RWPE2 (cell line): ENCODE results near the gene LIPG.
"Not testable (repeated sequence)": the region's sequence is repeated elsewhere in the genome, so short reads cannot be mapped to it uniquely, and the experiment has no call there.

ENCODE experiments used
- ATAC-seq: fragments of 200-7000 bp; cut with Tn5 transposase; 3 replicates; pipeline ENCODE4 v1.9.1; 2021; ENCODE audit warnings: low read depth
- DNase-seq: peaks from one replicate; pipeline ENCODE4 v3.0.0-alpha.2; 2020; ENCODE audit warnings: low spot score
- H3K27ac ChIP-seq: fragments of 450-650 bp; 2 replicates; pipeline ENCODE4 v1.5.1; 2017; ENCODE audit warnings: mild to moderate bottlenecking; ENCODE audit not compliant: poor library complexity, severe bottlenecking
- H3K27me3 ChIP-seq: fragments of 250-450 bp; sonication (Bioruptor Pico); 2 replicates; pipeline ENCODE4 v1.5.1; 2021; ENCODE audit warnings: mild to moderate bottlenecking, moderate library complexity; ENCODE audit not compliant: insufficient read depth, poor library complexity, severe bottlenecking
- H3K36me3 ChIP-seq: fragments of 250-450 bp; sonication (Bioruptor Pico); 2 replicates; pipeline ENCODE4 v1.5.1; 2020; ENCODE audit warnings: low read depth, mild to moderate bottlenecking, moderate library complexity
- H3K4me1 ChIP-seq: fragments of 250-450 bp; sonication (Bioruptor Pico); 2 replicates; pipeline ENCODE4 v1.5.1; 2021; ENCODE audit warnings: mild to moderate bottlenecking, moderate library complexity; ENCODE audit not compliant: insufficient read depth, poor library complexity, severe bottlenecking
- H3K4me3 ChIP-seq: fragments of 250-450 bp; sonication (Bioruptor Pico); 2 replicates; pipeline ENCODE4 v1.5.1; 2021; ENCODE audit warnings: mild to moderate bottlenecking, moderate library complexity; ENCODE audit not compliant: severe bottlenecking
- H3K9me3 ChIP-seq: fragments of 250-450 bp; sonication (Bioruptor Pico); 2 replicates; pipeline ENCODE4 v1.5.1; 2021; ENCODE audit warnings: mild to moderate bottlenecking, moderate library complexity; ENCODE audit not compliant: severe bottlenecking
- CTCF ChIP-seq: fragments of 450-650 bp; IDR thresholded peaks from one replicate; pipeline ENCODE4 v1.5.1; 2017; ENCODE audit warnings: mild to moderate bottlenecking, moderate library complexity; ENCODE audit not compliant: poor library complexity, severe bottlenecking

Gene LIPG

GRCh38 chr18:49555641-49556040, 6.2 kb upstream of the LIPG start:
- no peak overlapping the region for H3K4me3 ChIP-seq
- DNase-seq (no peak), ATAC-seq (no peak)

GRCh38 chr18:49558356-49558755, 3.5 kb upstream of the LIPG start:
- DNase-seq: no peak
- Histone ChIP-seq H3K27ac (no peak overlapping the region), H3K9me3 (no peaks in the 10 kb centered on the region), H3K4me1 (no peaks in the 10 kb centered on the region), H3K36me3 (no peaks in the 10 kb centered on the region), H3K27me3 (no peaks in the 10 kb centered on the region), H3K4me3 (no peak overlapping the region)
- ATAC-seq: no peak
- TF ChIP-seq CTCF: no peak

More at GRCh38 chr18:49555641-49556040, 6.2 kb upstream of the LIPG start:
- H3K4me1 ChIP-seq: no peaks in the 10 kb centered on the region
- H3K27me3 ChIP-seq: no peaks in the 10 kb centered on the region
- TF ChIP-seq CTCF: no peak
- H3K27ac ChIP-seq: no peak overlapping the region
- H3K36me3 ChIP-seq: no peaks in the 10 kb centered on the region
- H3K9me3 ChIP-seq: no peaks in the 10 kb centered on the region

GRCh38 chr18:49559326-49559931, 2.4 kb upstream of the LIPG start:
- not testable (repeated sequence) for DNase-seq, ATAC-seq, H3K4me1 ChIP-seq, H3K36me3 ChIP-seq, H3K27me3 ChIP-seq, H3K27ac ChIP-seq, H3K9me3 ChIP-seq, H3K4me3 ChIP-seq
- peak; percentile 79 for TF ChIP-seq CTCF

GRCh38 chr18:49560277-49560623, 1.6 kb upstream of the LIPG start:
- DNase-seq: no peak
- H3K27me3 ChIP-seq: no peaks in the 10 kb centered on the region
- no peak overlapping the region for H3K27ac ChIP-seq
- H3K36me3 ChIP-seq: peaks cover 7% of the 10 kb centered on the region; the same call in 1 of the 2 replicates
- peaks cover 14% of the 10 kb centered on the region for H3K4me1 ChIP-seq
- no peak for TF ChIP-seq CTCF
- no peak overlapping the region for H3K4me3 ChIP-seq
- H3K9me3 ChIP-seq: no peaks in the 10 kb centered on the region
- ATAC-seq: no peak

- no peak for TF ChIP-seq CTCF
- Histone ChIP-seq H3K4me1 (peaks cover 14% of the 10 kb centered on the region), H3K27ac (peak overlapping the region; percentile 80), H3K27me3 (no peaks in the 10 kb centered on the region), H3K4me3 (peak overlapping the region; percentile 40), H3K9me3 (no peaks in the 10 kb centered on the region), H3K36me3 (peaks cover 12% of the 10 kb centered on the region)
- ATAC-seq (no peak), DNase-seq (no peak)
Observed at GRCh38 chr18:49560624-49561288, 1.1 kb upstream of the LIPG start.
